ENCODE measurements around the gene FASTKD1.

FASTKD1 gene

GRCh38 chr2:169504651-169505050 lies 69.0 kb downstream of the FASTKD1 start:
- DNase-seq: no peak

GRCh38 chr2:169495310-169495928 lies 78.2 kb downstream of the FASTKD1 start:
- DNase-seq: no peak

- DNase-seq: no peak
Measured at GRCh38 chr2:169493360-169493759, 80.3 kb downstream of the FASTKD1 start.

- DNase-seq: no peak
Measured at GRCh38 chr2:169491378-169491777, 82.3 kb downstream of the FASTKD1 start.

- no peak for DNase-seq
Measured at GRCh38 chr2:169490834-169491233, 82.8 kb downstream of the FASTKD1 start.

- no peak for DNase-seq
Measured at GRCh38 chr2:169486487-169486886, 87.2 kb downstream of the FASTKD1 start.

- no peak for DNase-seq
Measured at GRCh38 chr2:169485650-169486138, 88.0 kb downstream of the FASTKD1 start.

GRCh38 chr2:169480079-169480465 lies 93.6 kb downstream of the FASTKD1 start:
- no peak for DNase-seq

Measured in RPMI8226 (cell line).